Endothelial cell of umbilical vein (primary cell): ENCODE data around the gene ST6GAL1. TPM values are rescaled to one million over a fixed set of nuclear protein-coding genes. Genes with fewer than 3 reads are reported as not detected.

Experiments used
- BruUV-seq: library from RNA; stranded (reverse); fragments of 400-500 nt; replicated peaks from 2 replicates; lab custom pipeline; 2021; lab: Mats Ljungman, UMichigan
- CTCF ChIA-PET: fragments of 300-600, 350-600 bp; sonication (Branson Sonifier 250); formaldehyde crosslinking; loops from one replicate; lab custom pipeline; 2021; ENCODE audit warnings: antibody characterized with exemption, inconsistent platforms; lab: Charles Lee
- POLR2A ChIA-PET: fragments of 300-600, 350-600 bp; sonication (Branson Sonifier 250); formaldehyde crosslinking; loops from one replicate; lab custom pipeline; 2021; ENCODE audit warnings: antibody characterized with exemption, inconsistent platforms; lab: Charles Lee
- DNase-seq: peaks from one replicate; pipeline ENCODE4 v3.0.0-alpha.2; 2011; ENCODE audit warnings: low read depth, low spot score
- FAIRE-seq: peaks from 2 replicates; lab custom pipeline; 2011; peaks lifted over from hg19 to GRCh38; lab: Jason Lieb, UNC
- H2AFZ ChIP-seq: 2 replicates; pipeline ENCODE4 v1.6.0; 2012; ENCODE audit warnings: low read depth, low read length, control low read depth, inconsistent platforms
- H3K27ac ChIP-seq: 2 replicates; pipeline ENCODE4 v1.5.1; 2011; ENCODE audit warnings: low read depth, mild to moderate bottlenecking, control low read depth, low read length, moderate library complexity; ENCODE audit not compliant: insufficient read depth
- H3K27me3 ChIP-seq, 2 experiments: 2 replicates each; pipeline versions ENCODE4 v1.6.0 to v1.6.1; 2011; ENCODE audit warnings: low read length in 2 of 2, mixed read lengths in 1 of 2; ENCODE audit not compliant: control insufficient read depth in 2 of 2, insufficient read depth in 2 of 2
- H3K36me3 ChIP-seq, 2 experiments: 2 replicates in 1 of 2; 3 replicates in 1 of 2; pipeline ENCODE4 v1.5.1; 2011; ENCODE audit warnings: low read length in 2 of 2, mild to moderate bottlenecking in 1 of 2, moderate library complexity in 1 of 2; ENCODE audit not compliant: control insufficient read depth in 2 of 2, insufficient read depth in 2 of 2; ENCODE audit errors: extremely low read depth in 1 of 2
- H3K4me1 ChIP-seq: 3 replicates; pipeline ENCODE4 v1.5.1; 2011; ENCODE audit warnings: mild to moderate bottlenecking, low read length; ENCODE audit not compliant: control insufficient read depth, insufficient read depth; ENCODE audit errors: extremely low read depth
- H3K4me2 ChIP-seq: 2 replicates; pipeline ENCODE4 v1.6.1; 2011; ENCODE audit warnings: low read length, control low read depth, mixed read lengths; ENCODE audit not compliant: insufficient read depth
- H3K4me3 ChIP-seq, 3 experiments: fragments of 200-600 bp in 1 of 3; sonication (generic), shearing (Covaris generic) in 1 of 3; replicated peaks in 1 of 3; 2 replicates each; pipeline ENCODE4 v1.5.1; 2011 to 2016; ENCODE audit warnings: control low read depth in 3 of 3, low read length in 3 of 3, mild to moderate bottlenecking in 2 of 3, inconsistent platforms in 1 of 3, low read depth in 1 of 3, moderate library complexity in 1 of 3; ENCODE audit not compliant: insufficient read depth in 1 of 3
- H3K79me2 ChIP-seq: 2 replicates; pipeline ENCODE4 v1.6.0; 2012; ENCODE audit warnings: low read length, inconsistent platforms; ENCODE audit not compliant: control insufficient read depth, insufficient read depth
- H3K9ac ChIP-seq: replicated peaks from 2 replicates; pipeline ENCODE3; 2011; ENCODE audit warnings: low read length, control low read depth; ENCODE audit not compliant: insufficient read depth; ENCODE audit errors: extremely low read depth
- H3K9me1 ChIP-seq: replicated peaks from 3 replicates; pipeline ENCODE4 v1.6.0; 2011; ENCODE audit warnings: mild to moderate bottlenecking, low read length; ENCODE audit not compliant: control insufficient read depth, insufficient read depth; ENCODE audit errors: extremely low read depth
- H3K9me3 ChIP-seq: replicated peaks from 2 replicates; pipeline ENCODE4 v1.5.1; 2012; ENCODE audit warnings: low read length, inconsistent platforms; ENCODE audit not compliant: control insufficient read depth, insufficient read depth
- H4K20me1 ChIP-seq: replicated peaks from 2 replicates; pipeline ENCODE3; 2011; ENCODE audit warnings: mild to moderate bottlenecking, low read length; ENCODE audit not compliant: control insufficient read depth, insufficient read depth; ENCODE audit errors: extremely low read depth
- CTCF ChIP-seq, 2 donors: IDR thresholded peaks; 1 replicate in 1 of 2; 2 replicates in 1 of 2; pipeline ENCODE4 v1.5.1; 2011; ENCODE audit warnings: low read length in 2 of 2, mild to moderate bottlenecking in 2 of 2, moderate library complexity in 2 of 2, control low read depth in 1 of 2, inconsistent platforms in 1 of 2, low read depth in 1 of 2; ENCODE audit not compliant: insufficient read depth in 1 of 2; ENCODE audit errors: extremely low read depth in 1 of 2
- EZH2 ChIP-seq: IDR thresholded peaks from 2 replicates; pipeline ENCODE4 v1.6.1; 2012; ENCODE audit warnings: borderline replicate concordance, low read depth, mild to moderate bottlenecking, moderate library complexity, low read length, inconsistent platforms; ENCODE audit not compliant: severe bottlenecking
- FOS ChIP-seq: IDR thresholded peaks from 2 replicates; pipeline ENCODE4 v1.6.1; 2011; ENCODE audit warnings: mild to moderate bottlenecking, low read length, moderate library complexity, borderline replicate concordance; ENCODE audit not compliant: insufficient read depth
- GATA2 ChIP-seq: IDR thresholded peaks from 2 replicates; pipeline ENCODE4 v1.7.0; 2011; ENCODE audit warnings: low read depth, mild to moderate bottlenecking, moderate library complexity, mixed read lengths, low read length; ENCODE audit not compliant: insufficient read length, insufficient read depth
- JUN ChIP-seq: IDR thresholded peaks from 2 replicates; pipeline ENCODE4 v1.6.1; 2011; ENCODE audit warnings: borderline replicate concordance, low read depth; ENCODE audit not compliant: insufficient read length, insufficient read depth
- MAX ChIP-seq: IDR thresholded peaks from 2 replicates; pipeline ENCODE4 v1.6.1; 2011; ENCODE audit not compliant: insufficient read depth, insufficient read length
- MYC ChIP-seq: IDR thresholded peaks from one replicate; pipeline ENCODE4 v1.6.1; 2011; ENCODE audit warnings: mild to moderate bottlenecking, low read depth, low read length
- POLR2A ChIP-seq: IDR thresholded peaks from 2 replicates; pipeline ENCODE4 v1.6.1; 2012; ENCODE audit warnings: low read depth, mild to moderate bottlenecking, control low read depth, low read length
- POLR2AphosphoS5 ChIP-seq: IDR thresholded peaks from 2 replicates; pipeline ENCODE4 v1.6.1; 2012; ENCODE audit warnings: low read depth, mild to moderate bottlenecking, control low read depth, low read length, moderate library complexity; ENCODE audit not compliant: insufficient read depth
- dilution Hi-C: fragments of 300-500 bp; cut with MboI; formaldehyde crosslinking; loops from one replicate; pipeline ENCODE4 v1.15.0; 2019; ENCODE audit warnings: low sequenced_read_pairs; ENCODE audit not compliant: extremely low pct_ligation_motif_present
- intact Hi-C: fragments of 100-400 bp; cut with micrococcal nuclease; formaldehyde crosslinking; loops from one replicate; pipeline ENCODE4 v1.10.0; 2022
- polyA plus RNA-seq, 4 experiments: library from polyadenylated mRNA; depleted of rRNA in 3 of 4; stranded (reverse) in 3 of 4; unstranded in 1 of 4; fragments of >200 nt; gene quantifications; 2 replicates each; pipeline versions ENCODE4 v1.2.1 to v1.2.3, GENCODE V29; 2011 to 2012; ENCODE audit warnings: missing spikeins in 1 of 4
- total RNA-seq: library from RNA; stranded (reverse); gene quantifications from 2 replicates; pipeline ENCODE4 v1.2.3, GENCODE V29; 2021

Gene ST6GAL1
- total and polyA plus RNA-seq, 2 donors (not counting 3 experiments of a cell fraction or from before 2014, with no cell fraction given): 63.9 to 101 TPM

GRCh38 chr3:186931532-186932280 is 1.4 kb downstream of the ST6GAL1 start:
- H2AFZ ChIP-seq: peak overlapping the region; percentile 58
- H4K20me1 ChIP-seq: no peaks in the 10 kb centered on the region
- ChIA-PET CTCF (interaction anchor here (0.6 to 6.8 kb wide), 20 partner anchors 9 to 234 kb away, joined by 3 to 102 read pairs (median 4); partner anchors contain the start of gene RPL39L), POLR2A (interaction anchor here (0.7 to 1.3 kb wide), 3 partner anchors 80 to 148 kb away, joined by 3 to 6 read pairs (median 5); partner anchors contain the start of gene EIF4A2)
- peaks cover 45% of the 10 kb centered on the region for H3K79me2 ChIP-seq
- H3K9ac ChIP-seq: peak overlapping the region; percentile 79
- no peaks in the 10 kb centered on the region for H3K9me3 ChIP-seq
- peak overlapping the region; percentile 66 to 96 (median 83) for H3K4me3 ChIP-seq
- H3K27ac ChIP-seq: peak overlapping the region; percentile 53
- dilution Hi-C loops: no loop called here
- TF ChIP-seq FOS (no peak), GATA2 (peak; percentile 40)
- no peaks in the 10 kb centered on the region for H3K27me3 ChIP-seq
- H3K9me1 ChIP-seq: no peaks in the 10 kb centered on the region
- intact Hi-C loops: loop anchor here (1.0 to 5.0 kb wide), 12 partner anchors 22 to 994 kb away; partner anchors contain the start of genes EIF4A2, TBCCD1 and TRA2B
- peak; percentile 37 for FAIRE-seq
- peaks cover 26% of the 10 kb centered on the region for H3K4me1 ChIP-seq
- H3K36me3 ChIP-seq: peaks cover 0 to 15% of the 10 kb centered on the region in 2 experiments
- H3K4me2 ChIP-seq: peak overlapping the region; percentile 94
- BruUV-seq: TSS peak; percentile 16
- DNase-seq: peak; percentile 56

GRCh38 chr3:186932281-186933181 is 2.2 kb downstream of the ST6GAL1 start:
- Histone ChIP-seq H3K4me1 (peaks cover 26% of the 10 kb centered on the region), H4K20me1 (no peaks in the 10 kb centered on the region), H3K36me3 (peaks cover 3 to 17% of the 10 kb centered on the region in 2 experiments), H3K9me1 (no peaks in the 10 kb centered on the region), H3K9me3 (no peaks in the 10 kb centered on the region), H3K4me3 (peak overlapping the region; percentile 66 to 96 (median 83)), H3K27ac (peak overlapping the region; percentile 53), H3K9ac (peak overlapping the region; percentile 79), H3K4me2 (peak overlapping the region; percentile 94), H2AFZ (peak overlapping the region; percentile 58), H3K79me2 (peaks cover 51% of the 10 kb centered on the region), H3K27me3 (no peaks in the 10 kb centered on the region)
- TF ChIP-seq POLR2A (peak; percentile 45), MYC (no peak), POLR2AphosphoS5 (no peak), CTCF (IDR thresholded peaks at IDR 0.05; ENCODE audit: extremely low read depth in 1 of 2, insufficient read depth in 1 of 2, low read depth in 1 of 2, low read length in 2 of 2) (no peak), GATA2 (no peak), JUN (no peak), MAX (peak; percentile 27), EZH2 (no peak)
- peak; percentile 96 for DNase-seq
- dilution Hi-C loops (no loop called here), intact Hi-C loops (loop anchor here (1.0 to 5.0 kb wide), 11 partner anchors 21 to 995 kb away; partner anchors contain the start of genes EIF4A2, TBCCD1 and TRA2B)
- CTCF ChIA-PET: interaction anchor here (0.7 to 6.8 kb wide), 16 partner anchors 9 to 233 kb away, joined by 3 to 102 read pairs (median 4); partner anchors contain the start of gene RPL39L
- BruUV-seq: TSS peak; percentile 45
- peak; percentile 92 for FAIRE-seq
- POLR2A ChIA-PET: interaction anchor here (0.9 to 1.2 kb wide), 3 partner anchors 8 to 149 kb away, joined by 3 to 6 read pairs (median 3); partner anchors contain the start of gene EIF4A2
